HepG2 (cell line): Measurements from ENCODE around the gene RXFP1. TPM values are rescaled to one million over a fixed set of nuclear protein-coding genes. Genes with fewer than 3 reads are reported as not detected.
A peak's percentile ranks its signal among the peaks of the same experiment; 100 is the strongest.

Experiments
- AGO2 ChIP-seq: fragments of 200-400 bp; formaldehyde crosslinking; optimal IDR thresholded peaks from 2 replicates; pipeline ENCODE3; 2017; ENCODE audit warnings: mild to moderate bottlenecking, low read depth, low read length, moderate library complexity
- ATF7-NPFF ChIP-seq: sonication (generic); formaldehyde crosslinking; IDR thresholded peaks from 2 replicates; pipeline ENCODE4 v1.8.1; 2023; ENCODE audit warnings: mild to moderate bottlenecking, low read depth, missing genetic modification reagents, moderate library complexity
- CCAR2 ChIP-seq: fragments of 200-400 bp; formaldehyde crosslinking; optimal IDR thresholded peaks from 2 replicates; pipeline ENCODE3; 2018; ENCODE audit warnings: low read depth, mild to moderate bottlenecking, low read length, moderate library complexity
- DMAP1 ChIP-seq: IDR thresholded peaks from 2 replicates; pipeline ENCODE4 v1.6.1; 2016
- FOXO1 ChIP-seq: sonication (generic); formaldehyde crosslinking; IDR thresholded peaks from 2 replicates; pipeline ENCODE4 v1.4.0; 2020; ENCODE audit warnings: missing genetic modification reagents
- FOXP1 ChIP-seq, 2 experiments: fragments of 450-650 bp in 1 of 2; IDR thresholded peaks; 2 replicates each; pipeline ENCODE4 v1.6.1; 2017 to 2018; ENCODE audit warnings: antibody characterized with exemption in 1 of 2
- JUN ChIP-seq: sonication (generic); formaldehyde crosslinking; IDR thresholded peaks from 2 replicates; pipeline ENCODE4 v1.4.0; 2020; ENCODE audit warnings: mild to moderate bottlenecking, missing genetic modification reagents
- MATR3 ChIP-seq: sonication (generic); formaldehyde crosslinking; IDR thresholded peaks from 2 replicates; pipeline ENCODE4 v1.4.0; 2020; ENCODE audit warnings: missing genetic modification reagents
- NCOA2 ChIP-seq: sonication (generic); formaldehyde crosslinking; IDR thresholded peaks from 2 replicates; pipeline ENCODE4 v1.8.0; 2022; ENCODE audit warnings: inconsistent platforms
- PTBP1 ChIP-seq: fragments of 200-400 bp; formaldehyde crosslinking; IDR thresholded peaks from 2 replicates; pipeline ENCODE4 v1.6.1; 2018; ENCODE audit warnings: low read length, low read depth; ENCODE audit not compliant: poor library complexity, severe bottlenecking
- SAP130 ChIP-seq: IDR thresholded peaks from 2 replicates; pipeline ENCODE4 v1.6.1; 2016; ENCODE audit warnings: low read depth
- SATB2 ChIP-seq: sonication (generic); formaldehyde crosslinking; IDR thresholded peaks from 2 replicates; pipeline ENCODE4 v1.5.0; 2020; ENCODE audit warnings: missing genetic modification reagents
- SIX1 ChIP-seq: sonication (generic); formaldehyde crosslinking; IDR thresholded peaks from 2 replicates; pipeline ENCODE4 v1.4.0; 2020; ENCODE audit warnings: missing genetic modification reagents, borderline replicate concordance
- STAT6 ChIP-seq: sonication (generic); formaldehyde crosslinking; IDR thresholded peaks from 2 replicates; pipeline ENCODE4 v1.4.0; 2020; ENCODE audit warnings: missing genetic modification reagents, mild to moderate bottlenecking, borderline replicate concordance
- TFE3 ChIP-seq: IDR thresholded peaks from 2 replicates; pipeline ENCODE4 v1.6.1; 2016
- ZFP36 ChIP-seq: fragments of 150-350 bp; IDR thresholded peaks from 2 replicates; pipeline ENCODE4 v1.6.1; 2018; ENCODE audit warnings: borderline replicate concordance, low read length, low read depth; ENCODE audit not compliant: partially characterized antibody
- ZMAT3 ChIP-seq: sonication (generic); formaldehyde crosslinking; conservative IDR thresholded peaks from 2 replicates; pipeline ENCODE4 v1.7.0; 2021; ENCODE audit warnings: missing genetic modification reagents
- ZNF33A ChIP-seq: sonication (generic); formaldehyde crosslinking; IDR thresholded peaks from 2 replicates; pipeline ENCODE4 v1.5.1; 2020; ENCODE audit warnings: missing genetic modification reagents, mild to moderate bottlenecking, moderate library complexity, borderline replicate concordance
- ZNF446 ChIP-seq: sonication (generic); formaldehyde crosslinking; IDR thresholded peaks from 2 replicates; pipeline ENCODE4 v1.5.0; 2020; ENCODE audit warnings: mild to moderate bottlenecking, missing genetic modification reagents
- ZNF460 ChIP-seq: sonication (generic); formaldehyde crosslinking; IDR thresholded peaks from 2 replicates; pipeline ENCODE4 v1.5.1; 2020; ENCODE audit warnings: missing genetic modification reagents, mild to moderate bottlenecking, borderline replicate concordance
- ZNF552 ChIP-seq: sonication (generic); formaldehyde crosslinking; IDR thresholded peaks from 2 replicates; pipeline ENCODE4 v1.9.0; 2022; ENCODE audit warnings: missing genetic modification reagents, mild to moderate bottlenecking, borderline replicate concordance
- ZNF740 ChIP-seq: sonication (generic); formaldehyde crosslinking; IDR thresholded peaks from 2 replicates; pipeline ENCODE4 v1.4.0; 2020; ENCODE audit warnings: missing genetic modification reagents
- ZNF784 ChIP-seq: sonication (generic); formaldehyde crosslinking; IDR thresholded peaks from 2 replicates; pipeline ENCODE4 v1.5.1; 2020; ENCODE audit warnings: missing genetic modification reagents, mild to moderate bottlenecking, borderline replicate concordance
- polyA plus RNA-seq, 8 experiments: library from polyadenylated mRNA; depleted of rRNA in 3 of 8; stranded (reverse) in 7 of 8; unstranded in 1 of 8; fragments of >200 nt; fragmentation: Illumina TruSeq in 4 of 8; extraction: Trizol in 4 of 8; gene quantifications; 2 replicates each; pipeline versions ENCODE4 v1.2.1 to v1.2.3, GENCODE V29; 2011 to 2016; ENCODE audit warnings: low read depth in 4 of 8, missing spikeins in 1 of 8, mixed read lengths in 1 of 8; ENCODE audit not compliant: insufficient read depth in 1 of 8
- total RNA-seq, 5 experiments: library from RNA; depleted of rRNA; stranded (reverse); fragments of >200 nt; fragmentation: Illumina TruSeq; extraction: Trizol; gene quantifications; 2 replicates each; pipeline ENCODE4 v1.2.3, GENCODE V29; 2016; ENCODE audit warnings: low read depth in 1 of 5

RXFP1 gene
- total and polyA plus RNA-seq, 2 of the 13 experiments (the other 11 are each of a cell fraction or from before 2014, with no cell fraction given) = not detected

- TF ChIP-seq ZMAT3 (CRISPR knock-in tag) (peak; percentile 70; the same call in 1 of the 2 replicates), ZNF740 (CRISPR knock-in tag) (no peak), ZNF552 (peak; percentile 59; the same call in 1 of the 2 replicates), ATF7-NPFF (CRISPR knock-in tag) (peak; percentile 73), NCOA2 (CRISPR knock-in tag) (peak; percentile 26; the same call in 1 of the 2 replicates), ZNF784 (peak; percentile 89), ZNF460 (peak; percentile 42; the same call in 1 of the 2 replicates), ZNF33A (0 out of 2 replicates have a peak, but pooled peaks have one; percentile 34), ZFP36 (no peak), FOXO1 (CRISPR knock-in tag) (peak; percentile 73), TFE3 (CRISPR knock-in tag) (peak; percentile 46; the same call in 1 of the 2 replicates), STAT6 (CRISPR knock-in tag) (peak; percentile 95; the same call in 1 of the 2 replicates), DMAP1 (CRISPR knock-in tag) (peak; percentile 74; the same call in 1 of the 2 replicates), SIX1 (no peak), SATB2 (CRISPR knock-in tag) (no peak), ZNF446 (CRISPR knock-in tag) (no peak), JUN (CRISPR knock-in tag) (no peak), CCAR2 (no peak), FOXP1 (IDR thresholded peaks at IDR 0.05) (peak; percentile 46; the same call in 1 of the 2 replicates), FOXP1 (CRISPR knock-in tag; IDR thresholded peaks at IDR 0.05) (0 out of 2 replicates have a peak, but pooled peaks have one; percentile 47), AGO2 (no peak), PTBP1 (no peak), MATR3 (no peak), SAP130 (CRISPR knock-in tag) (peak; percentile 83)
Measured at GRCh38 chr4:158671915-158672806, 150.5 kb downstream of the RXFP1 start, which contains the start of gene ETFDH (continued).
